ENCODE results near the gene FHOD1.

The FHOD1 gene

GRCh38 chr16:67252609-67253497 lies 5.6 kb upstream of the FHOD1 start:
- in situ Hi-C loops (cut with MboI; ENCODE audit: low sequenced_read_pairs): no loop called here

DNA sequence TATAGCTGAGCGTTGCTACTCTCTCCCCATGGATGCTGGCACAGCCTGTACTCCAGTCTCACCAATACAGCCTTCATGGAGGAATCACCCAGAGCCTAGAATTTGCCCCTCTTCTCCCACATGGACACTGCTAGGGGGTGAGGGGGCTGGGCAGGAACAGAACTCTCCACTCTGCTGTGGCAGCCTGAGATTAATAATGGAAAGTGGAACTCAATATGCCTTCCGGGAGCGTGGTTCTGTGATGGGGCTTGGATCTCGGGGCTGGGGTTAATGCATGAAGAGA lies 2.7 kb upstream of the FHOD1 start:
- in situ Hi-C loops (cut with MboI; ENCODE audit: low sequenced_read_pairs): no loop called here

DNA sequence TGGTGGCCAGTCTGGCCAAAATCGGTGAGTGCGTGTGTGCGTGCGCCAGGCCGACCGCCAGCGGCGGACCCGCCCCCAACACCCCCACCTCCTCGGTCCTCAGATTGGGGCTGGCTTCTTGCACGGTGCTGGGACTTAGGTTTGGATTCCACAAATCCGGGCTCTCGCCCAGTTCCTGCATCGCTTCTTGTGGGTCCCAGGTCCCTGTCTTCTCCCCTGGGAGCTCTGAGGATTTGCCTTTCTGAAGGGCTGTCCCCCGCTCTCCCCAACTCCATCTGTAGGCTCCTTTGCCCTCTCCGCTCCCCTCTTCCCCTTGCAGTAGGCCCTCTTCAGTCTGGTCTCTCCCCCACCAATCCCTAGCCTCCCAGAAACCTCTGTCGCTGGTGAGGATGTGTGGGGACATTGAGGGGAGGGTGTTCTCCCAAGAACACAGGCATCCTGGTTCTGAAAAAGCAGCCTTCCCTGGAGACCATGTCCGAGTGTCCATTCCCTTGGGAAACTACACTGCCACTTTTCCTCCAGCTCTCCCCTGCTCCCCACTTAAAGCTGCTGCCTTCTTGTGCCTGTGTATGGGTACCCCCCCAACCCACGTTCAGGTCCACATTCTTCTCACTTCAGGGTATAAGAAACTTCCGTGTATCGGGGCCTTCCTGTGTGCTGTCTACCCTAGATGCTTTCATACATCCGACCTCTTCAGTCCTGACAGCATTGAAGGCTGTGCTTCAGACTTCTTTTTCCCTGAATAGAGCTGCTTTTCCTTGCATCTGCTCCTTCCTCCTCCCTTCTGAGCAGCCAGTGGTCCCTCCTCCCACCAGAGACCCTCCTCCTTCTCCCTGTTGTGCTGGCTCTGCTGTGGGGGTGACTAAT lies 2.1 kb upstream of the FHOD1 start:
- in situ Hi-C loops (cut with MboI; ENCODE audit: low sequenced_read_pairs): no loop called here

DNA sequence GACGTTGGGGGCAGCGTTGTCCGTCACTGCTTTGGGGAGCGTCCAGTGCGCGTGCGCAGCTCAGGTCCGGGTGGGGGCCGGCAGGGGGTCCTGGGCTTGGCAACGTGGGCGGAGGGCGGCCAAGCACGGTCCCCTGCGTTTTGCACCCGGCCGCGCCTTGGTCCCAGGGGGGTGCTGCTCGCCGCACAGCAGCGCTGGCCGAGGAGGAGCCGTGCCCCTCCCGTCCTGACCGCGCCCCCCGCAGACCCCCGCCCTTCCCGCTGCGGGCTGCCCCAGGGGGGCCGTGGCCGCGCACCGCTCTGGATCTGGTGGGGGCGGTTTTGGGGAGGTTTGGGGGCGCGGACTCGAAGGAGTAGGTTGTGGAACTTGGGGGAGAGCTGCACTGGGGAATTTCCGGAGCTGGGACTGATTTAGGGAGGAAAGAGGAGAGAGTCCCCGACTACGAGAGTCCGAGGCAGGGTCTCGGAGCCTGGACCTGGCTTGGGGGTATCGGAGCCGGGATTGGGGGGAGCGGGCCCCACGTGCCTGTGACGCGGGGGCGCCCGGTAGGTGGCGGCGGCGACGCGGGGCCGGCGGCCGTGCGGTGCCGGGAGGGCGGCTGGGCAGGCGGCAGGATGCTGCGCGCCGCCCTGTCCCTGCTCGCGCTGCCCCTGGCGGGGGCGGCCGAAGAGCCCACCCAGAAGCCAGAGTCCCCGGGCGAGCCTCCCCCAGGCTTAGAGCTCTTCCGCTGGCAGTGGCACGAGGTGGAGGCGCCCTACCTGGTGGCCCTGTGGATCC lies 1.3 kb upstream of the FHOD1 start, which contains the start of gene SLC9A5:
TSS of gene SLC9A5 (plus strand) at position 579 of the 777 bp plus-strand sequence. CDS start at position 615, 36 bp downstream.
- in situ Hi-C loops (cut with MboI; ENCODE audit: low sequenced_read_pairs): no loop called here

DNA sequence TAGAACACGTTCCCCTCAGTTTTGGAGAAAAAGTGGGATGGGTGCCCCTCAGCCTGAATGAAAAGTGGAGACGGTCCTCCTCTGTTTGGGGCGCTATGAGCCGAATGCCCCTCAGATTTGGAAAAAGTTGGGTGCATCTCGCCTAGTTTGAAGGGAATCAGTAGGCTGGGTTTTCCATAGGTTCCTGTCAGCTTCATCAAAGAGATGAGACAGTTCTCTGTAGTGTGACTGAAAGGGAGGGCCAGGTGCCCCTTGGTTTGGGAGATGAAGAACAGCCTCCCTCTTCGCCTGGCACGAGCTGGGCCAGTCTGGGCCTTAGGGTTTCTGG lies 756 bp upstream of the FHOD1 start:
- in situ Hi-C loops (cut with MboI; ENCODE audit: low sequenced_read_pairs): no loop called here

GRCh38 chr16:67246756-67247191 lies 507 bp downstream of the FHOD1 start:
- in situ Hi-C loops (cut with MboI; ENCODE audit: low sequenced_read_pairs): no loop called here

DNA sequence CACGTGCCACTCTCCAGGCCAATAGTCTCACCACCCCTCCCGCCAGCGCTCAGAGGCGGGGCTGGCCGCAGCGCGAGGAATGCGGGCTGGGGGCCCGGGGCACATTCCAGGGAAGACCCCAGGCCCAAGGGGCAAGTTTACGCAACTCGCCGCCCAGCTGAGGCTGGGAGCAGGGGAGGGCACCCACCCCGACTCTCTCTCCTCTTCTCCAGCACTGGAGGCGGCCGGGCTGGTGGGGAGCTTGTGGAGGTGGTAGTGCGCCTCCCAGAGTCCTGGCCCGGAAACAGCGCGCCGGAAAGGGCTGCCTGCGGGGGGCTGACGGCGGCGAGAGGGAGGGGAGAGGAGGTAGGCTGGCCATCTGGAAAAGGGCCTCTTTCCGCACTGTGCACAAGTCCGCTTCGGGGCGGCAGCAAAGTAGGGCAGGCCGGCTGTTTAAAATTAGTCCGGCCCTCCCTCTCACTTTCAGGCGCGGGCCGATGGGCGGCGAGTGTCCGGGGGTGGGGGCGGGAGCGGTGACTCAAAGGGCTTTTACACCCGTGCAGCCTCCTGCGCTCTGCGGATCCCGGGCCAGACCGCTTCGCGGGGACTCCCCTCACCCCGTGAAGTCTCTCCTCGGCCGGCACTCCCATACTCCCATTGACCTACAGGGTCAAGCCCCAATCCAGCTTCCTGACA lies 1.1 kb downstream of the FHOD1 start:
- in situ Hi-C loops (cut with MboI; ENCODE audit: low sequenced_read_pairs): no loop called here

GRCh38 chr16:67245674-67246080 lies 1.6 kb downstream of the FHOD1 start:
- in situ Hi-C loops (cut with MboI; ENCODE audit: low sequenced_read_pairs): no loop called here

DNA sequence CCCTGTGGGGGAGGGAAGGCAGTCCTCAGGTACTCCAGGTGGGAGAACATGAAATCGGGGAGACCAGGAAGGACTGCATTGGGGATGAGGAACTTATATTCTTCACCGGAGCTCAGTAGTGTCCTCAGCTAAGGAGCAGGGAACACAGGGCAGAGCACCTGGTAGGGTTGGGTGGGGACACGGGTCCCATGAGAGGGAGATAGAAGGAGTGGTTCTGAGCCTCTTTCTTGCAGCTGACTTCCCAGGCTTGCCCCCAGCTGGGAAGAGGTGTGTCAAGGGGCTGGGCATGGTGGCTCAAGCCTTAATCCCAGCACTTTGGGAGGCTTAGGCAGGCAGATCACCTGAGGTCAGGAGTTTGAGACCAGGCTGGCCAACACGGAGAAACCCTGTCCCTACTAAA lies 2.1 kb downstream of the FHOD1 start:
- in situ Hi-C loops (cut with MboI; ENCODE audit: low sequenced_read_pairs): no loop called here

DNA sequence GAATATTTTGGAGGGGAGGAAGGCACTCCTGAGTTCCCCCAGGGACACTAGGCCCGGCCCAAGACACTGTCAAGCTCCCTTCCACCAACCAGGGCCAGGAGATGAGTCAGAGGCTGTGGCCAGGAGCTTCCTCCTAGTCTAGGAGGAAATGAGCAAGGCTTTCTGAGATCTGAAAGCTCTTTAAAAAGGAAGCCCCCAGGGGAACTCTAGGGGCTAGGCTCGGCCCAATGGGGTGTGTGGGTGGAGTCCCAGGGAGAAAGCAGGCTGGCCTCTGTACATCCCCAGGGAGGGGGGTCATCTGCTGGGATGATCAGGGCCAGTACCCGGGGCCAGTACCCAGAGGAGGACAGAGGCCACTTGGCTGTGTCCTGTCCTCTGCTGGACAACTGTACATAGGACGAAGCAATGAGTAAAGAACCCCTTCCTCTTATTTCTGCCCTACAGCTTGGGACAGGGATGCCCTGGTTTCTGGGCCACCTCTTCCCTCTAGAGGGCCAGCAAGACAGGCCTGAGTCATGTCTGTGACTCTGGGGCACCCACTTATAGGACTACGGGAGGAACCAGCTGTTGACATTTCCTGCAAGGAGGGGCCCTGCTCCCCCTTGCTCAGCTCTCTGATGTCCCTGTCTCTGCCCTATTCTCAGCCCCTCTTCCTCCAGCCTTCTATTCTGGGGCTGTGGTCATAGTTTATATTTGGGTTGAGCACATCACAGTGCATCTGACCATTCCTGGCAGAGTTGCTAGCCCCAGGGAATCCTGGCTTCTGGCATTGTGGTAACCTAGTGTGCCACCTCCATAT lies 2.7 kb downstream of the FHOD1 start:
- in situ Hi-C loops (cut with MboI; ENCODE audit: low sequenced_read_pairs): no loop called here

DNA sequence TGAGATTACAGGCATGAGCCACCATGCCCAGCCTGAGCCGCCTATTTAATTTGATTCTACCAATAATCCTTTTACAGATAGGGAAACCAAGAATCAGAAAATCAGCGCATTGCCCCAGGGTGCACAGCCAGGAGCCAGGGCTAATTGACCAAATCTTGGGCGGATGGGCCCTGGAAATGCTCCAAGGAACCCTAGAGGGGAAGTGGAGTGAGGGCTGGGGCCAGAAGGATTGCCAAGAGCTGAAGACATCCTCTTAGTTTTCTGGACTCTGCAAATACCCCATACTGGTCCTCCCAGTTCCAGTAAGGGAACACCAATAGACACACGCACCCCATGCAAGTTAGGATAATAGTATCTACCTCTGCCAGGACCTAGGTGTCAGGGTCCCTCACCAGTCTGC lies 3.8 kb downstream of the FHOD1 start:
- in situ Hi-C loops (cut with MboI; ENCODE audit: low sequenced_read_pairs): no loop called here

- in situ Hi-C loops (cut with MboI; ENCODE audit: low sequenced_read_pairs): no loop called here
Observed at GRCh38 chr16:67242138-67242730, 5.0 kb downstream of the FHOD1 start.

- in situ Hi-C loops (cut with MboI; ENCODE audit: low sequenced_read_pairs): no loop called here
Observed at GRCh38 chr16:67241008-67241900, 6.0 kb downstream of the FHOD1 start.

GRCh38 chr16:67240506-67240905 lies 6.8 kb downstream of the FHOD1 start:
- in situ Hi-C loops (cut with MboI; ENCODE audit: low sequenced_read_pairs): no loop called here

- in situ Hi-C loops (cut with MboI; ENCODE audit: low sequenced_read_pairs): no loop called here
Observed at GRCh38 chr16:67238806-67239470, 8.3 kb downstream of the FHOD1 start.

DNA sequence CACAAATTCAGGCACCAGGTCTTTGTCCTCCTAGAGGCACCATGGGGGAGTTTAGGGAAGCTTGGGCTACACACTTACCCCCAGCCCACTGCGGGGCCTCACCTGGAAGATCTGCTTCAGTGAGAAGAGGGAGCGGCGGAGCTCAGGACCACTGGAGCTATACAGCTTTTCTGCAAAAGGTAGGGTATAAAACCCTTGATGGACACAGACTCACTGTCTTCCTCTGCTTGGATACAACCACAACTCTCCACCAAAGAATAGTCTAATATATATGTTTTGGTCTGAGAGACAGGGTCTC lies 9.1 kb downstream of the FHOD1 start:
- in situ Hi-C loops (cut with MboI; ENCODE audit: low sequenced_read_pairs): no loop called here

DNA sequence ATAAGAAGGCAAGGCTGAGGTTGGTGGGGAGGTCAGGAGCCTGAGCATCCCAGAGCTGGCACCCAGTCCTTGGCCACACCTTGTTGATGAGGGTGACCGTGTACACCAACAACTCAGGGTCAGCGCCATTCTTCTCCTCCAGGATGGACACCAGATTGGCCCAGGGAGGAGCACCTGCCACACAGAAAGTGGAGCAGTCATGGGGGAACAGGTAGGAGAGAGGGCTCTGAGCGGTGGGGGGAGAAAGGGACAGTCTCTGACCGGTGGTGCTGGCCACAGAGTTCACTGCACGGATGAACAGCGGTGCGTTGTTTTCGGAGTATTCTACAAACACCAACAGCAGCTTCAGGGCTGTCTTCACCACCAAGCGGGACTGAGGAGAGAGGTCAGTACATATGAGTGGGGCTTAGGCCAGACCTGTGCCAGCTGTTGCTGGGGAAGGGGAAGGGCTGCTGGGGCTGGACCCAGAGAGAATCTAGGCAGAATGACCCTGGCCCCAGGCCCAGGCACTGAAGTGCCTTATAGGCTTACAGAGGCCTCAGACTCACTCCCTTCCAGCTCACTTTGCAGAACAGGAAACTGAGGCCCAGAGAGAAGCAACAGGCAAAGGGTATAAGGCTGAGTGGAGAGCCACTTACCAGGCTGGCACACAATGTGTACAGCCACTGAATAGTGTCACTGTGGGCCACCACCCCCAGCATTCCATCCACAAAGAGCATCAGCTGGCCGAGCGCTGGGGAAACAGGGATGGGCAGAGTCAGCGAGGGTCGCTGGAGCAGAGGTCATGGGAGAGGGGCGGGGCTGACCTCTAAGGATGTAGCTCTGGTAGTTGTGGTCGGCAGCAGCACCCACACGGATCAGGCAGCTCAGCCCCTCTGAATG lies 9.6 kb downstream of the FHOD1 start:
- in situ Hi-C loops (cut with MboI; ENCODE audit: low sequenced_read_pairs): no loop called here
